ENCODE results near the gene SUCLG1. TPM values are rescaled to one million over a fixed set of nuclear protein-coding genes. Genes with fewer than 3 reads are reported as not detected.

SUCLG1 gene
- total RNA-seq (10 to 100 TPM; 48.0 to 50.6 TPM), polyA plus RNA-seq (ENCODE audit: insufficient read depth, low read depth, low replicate concordance) (80.4 TPM)
- long read RNA-seq, donor 1, transcript SUCLG1-205 (2 exons, 1,765 nt): major isoform, 73 of 139 reads
- long read RNA-seq, donor 1, transcript SUCLG1-201 (9 exons, 1,475 nt): minor isoform, 50 of 139 reads
- long read RNA-seq, donor 1, partial matches to known transcripts: 15 of 139 reads
- long read RNA-seq, donor 1, other reads (novel, unspliced or antisense): 0 of 139 reads
- long read RNA-seq, donor 2, transcript SUCLG1-205 (2 exons, 1,765 nt): major isoform, 50 of 100 reads
- long read RNA-seq, donor 2, transcript SUCLG1-201 (9 exons, 1,475 nt): minor isoform, 34 of 100 reads
- long read RNA-seq, donor 2, partial matches to known transcripts: 15 of 100 reads
- long read RNA-seq, donor 2, other reads (novel, unspliced or antisense): 0 of 100 reads

DNA sequence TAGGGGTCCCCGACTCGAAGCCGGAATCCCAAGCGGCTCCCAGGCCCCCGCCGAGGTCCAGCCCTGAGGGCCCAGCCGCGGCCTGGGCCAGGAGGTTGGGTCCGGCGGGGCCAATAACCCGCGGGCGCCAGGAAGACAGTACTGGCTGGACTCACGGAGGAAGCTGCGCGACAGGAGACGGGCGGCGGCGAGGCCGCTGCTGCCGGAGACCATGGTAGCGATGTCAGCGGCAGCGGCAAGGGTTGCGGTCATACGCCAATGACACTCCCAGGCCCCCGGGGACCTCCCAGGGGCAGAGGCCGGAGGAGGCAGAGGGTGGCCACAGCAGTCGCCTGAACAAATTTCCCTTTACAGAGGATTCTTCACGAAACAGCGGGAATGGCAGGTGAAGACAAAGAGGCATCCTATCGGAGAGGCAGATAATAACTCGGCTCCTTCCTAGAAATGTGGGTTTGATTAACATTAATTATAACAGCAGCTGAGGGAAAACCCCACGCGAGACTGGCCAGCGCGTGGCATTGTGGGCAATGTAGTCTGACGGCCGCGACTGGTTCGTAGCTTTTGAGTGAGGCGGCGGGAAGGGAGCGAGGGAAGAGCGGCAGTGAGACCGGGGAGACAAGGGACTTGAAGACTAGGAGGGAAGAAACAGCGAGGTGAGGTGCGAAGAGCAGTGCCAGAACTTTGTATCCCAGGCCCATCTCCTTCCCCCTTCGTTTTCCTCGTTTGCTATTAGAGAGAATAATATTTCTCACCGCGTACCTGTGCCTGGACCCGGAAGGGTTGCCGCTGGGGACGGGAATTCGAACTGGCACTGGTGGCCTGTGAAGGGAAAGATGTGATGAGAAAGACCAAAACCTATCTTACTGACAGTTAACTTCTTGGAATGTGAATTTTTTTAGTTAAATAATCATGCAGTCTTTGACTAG is at the start of gene SUCLG1:
Gene SUCLG1 (minus strand): TSS at position 263 of the 926 bp plus-strand sequence. CDS start 11 bp downstream, at position 252.
- Histone ChIP-seq H3K9me3 (no peaks in the 10 kb centered on the region), H3K4me3 (peak within 1 kb of the TSS; percentile 99 to 100), H3K4me1 (peaks cover 12% of the 10 kb centered on the region), H3K36me3 (ENCODE audit: low read depth, missing control alignments) (no peaks in the 10 kb centered on the region), H3K27ac (peak within 1 kb of the TSS; percentile 92 to 93), H3K27me3 (no peaks in the 10 kb centered on the region)
- peak; percentile 95 for DNase-seq
- intact Hi-C loops (cut with DNase I; ENCODE audit: low total_unique reads): no loop called here
- TF ChIP-seq POLR2A (IDR thresholded peaks at IDR 0.05) (no peak), CTCF (IDR thresholded peaks at IDR 0.05) (peak in 1 of 3 experiments; percentile 18)
- WGBS, 2 donors: 0 to 1% methylated on average over 50 to 57 of the region's 57 CpGs

GRCh38 chr2:84498150-84498799 is 39.2 kb upstream of the SUCLG1 start:
- Histone ChIP-seq H3K27me3 (no peaks in the 10 kb centered on the region), H3K27ac (no peak overlapping the region), H3K36me3 (ENCODE audit: low read depth, missing control alignments) (no peaks in the 10 kb centered on the region), H3K9me3 (no peaks in the 10 kb centered on the region), H3K4me1 (no peaks in the 10 kb centered on the region), H3K4me3 (no peak overlapping the region)
- TF ChIP-seq CTCF (IDR thresholded peaks at IDR 0.05): no peak
- no peak for TF ChIP-seq POLR2A (IDR thresholded peaks at IDR 0.05)
- DNase-seq: no peak
- intact Hi-C loops (cut with DNase I; ENCODE audit: low total_unique reads): no loop called here

GRCh38 chr2:84497285-84497684 is 38.2 kb upstream of the SUCLG1 start:
- H3K4me1 ChIP-seq: no peaks in the 10 kb centered on the region
- no peak for TF ChIP-seq CTCF (IDR thresholded peaks at IDR 0.05)
- no peak for TF ChIP-seq POLR2A (IDR thresholded peaks at IDR 0.05)
- no peaks in the 10 kb centered on the region for H3K9me3 ChIP-seq
- WGBS, 2 donors: 92 to 95% methylated on average over 3 of the region's 3 CpGs
- intact Hi-C loops (cut with DNase I; ENCODE audit: low total_unique reads): no loop called here
- no peaks in the 10 kb centered on the region for H3K27me3 ChIP-seq
- H3K36me3 ChIP-seq (ENCODE audit: low read depth, missing control alignments): no peaks in the 10 kb centered on the region
- H3K27ac ChIP-seq: no peak overlapping the region
- DNase-seq: no peak
- no peak overlapping the region for H3K4me3 ChIP-seq

DNA sequence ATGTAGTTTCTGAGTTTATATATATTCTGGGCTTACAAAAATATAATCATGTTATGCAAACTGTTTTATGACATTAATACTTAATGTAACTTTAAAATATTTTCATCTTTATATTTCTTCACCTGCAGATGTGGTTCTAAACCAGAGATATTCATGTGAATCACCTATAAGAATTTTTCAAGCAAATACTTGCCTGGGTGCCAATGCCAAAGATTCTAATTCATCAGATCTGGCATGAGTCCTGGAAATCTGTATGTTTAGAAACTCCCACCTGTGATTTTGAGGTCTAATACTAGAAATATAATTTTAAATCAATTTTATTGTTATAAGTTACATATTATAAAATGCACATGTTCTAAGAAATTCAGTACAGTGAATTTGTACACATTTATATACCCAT is 37.3 kb upstream of the SUCLG1 start:
- TF ChIP-seq POLR2A (IDR thresholded peaks at IDR 0.05) (no peak), CTCF (IDR thresholded peaks at IDR 0.05) (no peak)
- Histone ChIP-seq H3K4me1 (no peaks in the 10 kb centered on the region), H3K27ac (no peak overlapping the region), H3K4me3 (no peak overlapping the region), H3K36me3 (ENCODE audit: low read depth, missing control alignments) (no peaks in the 10 kb centered on the region), H3K27me3 (no peaks in the 10 kb centered on the region), H3K9me3 (no peaks in the 10 kb centered on the region)
- intact Hi-C loops (cut with DNase I; ENCODE audit: low total_unique reads): no loop called here
- no peak for DNase-seq

All from testis (tissue), 5 donors.